Ecto neural progenitor cell (in vitro differentiated cells): Measurements from ENCODE around the gene NT5DC3.

Experiments used
- DNase-seq: peaks from one replicate; pipeline ENCODE4 v3.0.0-alpha.2; 2018; ENCODE audit warnings: low spot score

Gene NT5DC3

DNA sequence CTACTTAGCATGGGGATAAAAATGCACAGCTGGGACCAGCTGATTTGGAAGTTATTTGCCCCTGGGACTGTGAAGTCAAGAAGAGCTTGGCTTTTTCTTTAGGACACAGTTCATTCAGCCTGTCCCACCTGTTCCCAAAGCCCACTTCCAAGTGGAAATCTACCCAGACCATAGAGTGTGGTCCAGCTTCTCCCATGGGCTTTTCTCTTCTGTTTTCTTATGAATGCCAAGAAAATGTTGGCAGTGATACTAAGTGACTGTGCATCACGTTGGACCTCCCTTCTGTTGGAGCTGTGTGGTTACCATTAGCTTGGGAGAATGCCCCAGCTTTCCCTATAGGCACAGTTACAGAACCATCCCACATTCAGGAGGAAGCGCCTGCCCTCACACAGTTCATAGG lies 89.4 kb downstream of the NT5DC3 start:
- DNase-seq, result no peak

DNA sequence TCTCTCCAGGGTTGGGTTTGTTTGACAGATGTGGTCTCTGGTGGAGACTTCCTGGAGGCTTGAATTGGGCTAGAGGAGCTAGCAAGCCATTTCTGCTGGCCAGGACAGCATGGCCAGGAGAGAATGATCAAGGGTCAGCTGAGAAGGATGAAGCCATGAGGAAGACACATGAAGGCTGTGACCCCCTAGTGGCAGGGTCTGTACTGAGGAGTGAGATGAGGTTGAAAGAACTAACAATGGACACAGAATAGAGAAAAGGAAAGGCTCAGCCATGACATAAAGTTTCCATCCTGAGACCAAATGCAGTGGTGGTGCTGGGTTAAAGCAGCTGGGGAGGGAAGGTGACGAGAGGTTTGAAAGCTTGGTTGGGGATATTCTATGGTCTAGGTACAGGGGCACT lies 89.9 kb downstream of the NT5DC3 start:
- no peak for DNase-seq

DNA sequence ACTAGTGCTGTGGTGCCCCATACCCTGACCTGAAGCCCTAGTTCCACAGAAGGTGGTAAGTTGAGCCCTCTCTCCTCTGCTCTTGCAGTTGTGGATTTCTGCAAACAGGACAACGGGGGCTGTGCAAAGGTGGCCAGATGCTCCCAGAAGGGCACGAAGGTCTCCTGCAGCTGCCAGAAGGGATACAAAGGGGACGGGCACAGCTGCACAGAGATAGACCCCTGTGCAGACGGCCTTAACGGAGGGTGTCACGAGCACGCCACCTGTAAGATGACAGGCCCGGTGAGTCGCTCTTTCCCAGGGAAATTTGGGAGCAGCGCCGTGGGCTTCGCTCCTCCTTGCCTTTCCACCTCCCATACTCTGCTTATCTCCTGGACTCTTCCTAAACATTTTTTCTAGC lies 92.2 kb downstream of the NT5DC3 start:
- no peak for DNase-seq

DNA sequence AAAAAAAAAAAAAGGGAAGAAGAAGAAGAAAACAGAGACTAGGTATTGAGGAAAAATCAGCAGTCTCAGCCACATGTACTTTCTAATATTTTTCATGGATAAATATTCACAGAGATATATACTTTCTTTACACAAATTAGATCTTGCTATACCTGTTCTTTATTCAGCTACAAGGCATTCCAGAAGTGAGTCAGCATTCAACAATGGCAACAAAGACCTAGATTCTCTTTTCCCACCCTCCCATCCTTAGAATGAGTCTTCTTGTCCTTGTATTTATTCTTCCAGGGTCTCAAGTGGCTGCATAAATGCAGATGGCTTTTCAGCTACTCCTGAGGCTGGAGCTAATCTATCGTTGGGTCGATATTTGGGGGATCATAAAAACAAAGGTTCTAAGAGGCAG lies 93.0 kb downstream of the NT5DC3 start:
- DNase-seq, result no peak

DNA sequence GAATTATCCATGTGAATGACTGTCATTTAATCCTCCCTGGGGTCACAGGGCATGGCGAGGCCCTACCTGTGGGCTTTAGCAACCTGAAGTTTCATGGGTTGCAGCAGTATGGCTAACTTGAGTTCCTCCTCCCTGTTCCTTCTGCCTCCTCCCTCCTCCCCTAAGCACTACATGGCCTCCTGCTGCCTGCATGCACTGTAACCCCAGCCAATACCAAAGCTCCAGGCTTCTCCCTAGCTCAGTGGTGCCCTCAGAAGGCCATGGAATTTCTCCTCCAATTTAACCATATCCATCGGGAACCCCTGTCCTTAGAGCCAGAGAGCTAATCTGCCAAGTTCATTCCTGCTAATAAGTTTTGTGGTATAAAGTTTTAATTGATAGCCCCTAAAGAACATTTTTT lies 95.1 kb downstream of the NT5DC3 start:
- no peak for DNase-seq

DNA sequence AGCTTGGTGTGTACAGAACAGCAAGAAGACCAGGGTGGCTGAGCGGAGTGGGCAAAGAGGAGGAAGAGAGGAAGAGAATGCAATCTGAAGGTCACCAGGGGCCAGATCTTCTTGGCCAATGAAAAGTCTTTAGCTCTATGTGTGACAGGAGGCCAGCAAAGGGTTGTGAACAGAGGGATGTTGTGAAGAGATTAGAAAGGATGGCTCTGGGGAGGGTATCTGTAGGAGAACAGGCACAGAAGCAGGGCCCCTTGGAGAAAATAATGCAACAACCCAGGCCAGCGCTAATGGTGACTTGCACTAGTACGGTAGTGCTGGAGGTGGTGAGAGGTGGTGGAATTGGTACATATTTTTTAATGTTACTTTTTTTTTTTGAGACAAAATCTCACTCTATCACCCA lies 97.2 kb downstream of the NT5DC3 start:
- DNase-seq, result no peak

DNA sequence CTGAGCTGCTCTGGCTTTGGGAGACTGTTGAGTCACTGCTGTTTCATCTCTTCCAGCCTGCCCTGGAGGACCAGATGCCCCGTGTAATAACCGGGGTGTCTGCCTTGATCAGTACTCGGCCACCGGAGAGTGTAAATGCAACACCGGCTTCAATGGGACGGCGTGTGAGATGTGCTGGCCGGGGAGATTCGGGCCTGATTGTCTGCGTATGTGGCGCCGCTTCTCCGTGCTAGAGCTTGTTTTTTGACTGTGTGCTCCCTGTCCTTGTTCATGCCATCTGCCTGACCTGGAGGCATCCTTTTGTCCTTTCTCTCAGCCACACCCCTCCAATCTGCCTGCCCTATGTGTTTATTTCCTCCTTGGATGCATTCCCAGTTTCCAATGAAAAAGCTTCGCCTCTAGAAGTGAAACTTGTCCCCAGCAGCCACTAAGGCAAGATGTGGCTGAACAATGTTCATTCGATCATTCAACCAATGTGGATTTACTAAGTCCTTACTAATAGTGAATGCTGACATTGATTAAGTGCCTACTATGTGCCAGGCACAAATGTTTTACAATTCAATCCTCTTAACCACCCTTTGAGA lies 98.6 kb downstream of the NT5DC3 start:
- no peak for DNase-seq

DNA sequence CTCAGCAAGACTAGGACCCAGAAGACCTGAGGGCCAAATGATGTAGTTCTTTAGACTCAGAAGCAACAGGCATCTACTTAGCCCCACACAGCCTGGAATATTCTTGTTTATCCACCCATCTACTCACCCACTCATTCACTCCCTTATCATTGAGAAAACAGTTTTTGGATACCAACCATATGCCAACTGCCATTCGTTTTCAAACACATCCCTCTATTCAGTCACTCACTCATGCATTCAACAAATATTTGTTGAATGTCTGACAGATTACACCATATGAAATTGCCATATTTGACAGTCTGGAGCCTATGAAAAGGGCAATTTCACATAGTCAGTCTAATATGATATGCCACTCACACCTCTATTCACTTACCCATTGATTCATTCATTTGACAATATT lies 103.2 kb downstream of the NT5DC3 start:
- no peak for DNase-seq

DNA sequence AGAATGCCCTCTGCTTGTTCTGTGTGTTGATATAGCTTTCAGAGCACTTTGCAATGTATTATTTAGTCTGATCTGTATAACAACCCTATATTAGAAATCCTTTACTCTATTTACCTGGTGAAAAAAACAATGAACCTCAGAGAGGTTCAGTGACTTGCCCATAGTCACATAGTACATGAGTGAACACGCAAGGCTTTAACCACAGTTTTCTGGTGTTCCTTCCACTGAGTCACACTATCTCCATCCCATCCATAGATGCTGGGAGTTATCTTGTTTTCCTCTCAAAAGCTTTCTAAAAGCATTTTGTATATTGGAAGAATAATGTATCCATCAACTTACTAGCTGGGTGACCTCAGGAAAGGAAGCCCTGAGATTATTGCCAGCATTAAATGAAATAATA lies 104.5 kb downstream of the NT5DC3 start:
- DNase-seq, result no peak

DNA sequence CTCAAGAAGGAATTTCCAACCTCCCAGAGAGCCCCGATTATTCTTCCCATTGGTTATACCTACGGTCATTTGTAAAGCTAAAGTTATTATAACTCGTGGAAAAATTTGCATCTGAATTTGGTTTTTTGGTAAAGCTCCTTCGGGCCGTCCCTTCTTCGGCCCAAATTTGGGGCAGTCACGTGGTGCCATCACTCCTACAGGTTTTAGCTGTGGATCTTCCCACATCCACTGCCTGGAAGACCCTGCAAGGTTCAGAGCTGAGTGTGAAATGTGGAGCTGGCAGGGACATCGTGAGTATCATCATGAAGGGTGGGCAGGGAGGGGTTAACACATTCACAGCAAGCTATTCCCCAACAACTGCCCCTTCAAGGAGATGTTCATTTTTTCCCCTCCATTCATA lies 105.7 kb downstream of the NT5DC3 start:
- no peak for DNase-seq

DNA sequence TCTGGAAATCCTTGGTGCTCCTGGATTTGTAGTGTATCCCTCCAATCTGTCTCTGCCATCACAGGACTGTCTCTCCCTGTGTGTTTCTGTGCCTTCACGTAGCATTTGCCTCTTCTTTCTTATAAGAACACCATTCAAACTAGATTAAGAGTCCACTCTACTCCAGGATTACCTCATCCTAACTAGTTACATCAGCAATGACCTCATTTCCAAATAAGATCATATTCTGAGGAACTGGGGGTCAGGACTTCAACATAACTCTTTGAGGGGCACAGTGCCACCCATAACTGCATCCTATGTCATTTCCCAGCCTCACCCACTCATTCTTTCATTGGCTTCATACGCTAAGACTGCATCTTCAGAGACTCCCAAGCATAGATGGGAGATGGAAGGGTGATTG lies 106.2 kb downstream of the NT5DC3 start:
- DNase-seq, result no peak

DNA sequence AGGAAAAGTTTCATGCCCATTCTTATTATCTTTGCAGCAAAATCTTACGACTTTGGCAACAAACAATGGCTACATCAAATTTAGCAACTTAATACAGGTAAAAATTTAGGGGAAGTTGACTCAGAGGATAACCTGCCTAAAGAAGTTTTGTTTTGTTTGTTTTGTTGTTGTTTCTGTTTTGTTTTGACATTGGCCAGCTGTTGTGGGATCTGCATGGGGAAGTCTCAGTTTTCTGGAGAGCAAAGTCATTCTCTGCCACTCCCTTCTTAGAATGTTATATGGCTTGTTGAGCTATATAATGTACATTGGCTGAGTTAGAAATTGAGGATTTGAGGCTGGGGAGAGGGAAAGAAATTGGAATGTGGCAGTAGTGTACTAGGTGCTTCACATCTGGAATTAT lies 109.5 kb downstream of the NT5DC3 start:
- DNase-seq, result no peak

DNA sequence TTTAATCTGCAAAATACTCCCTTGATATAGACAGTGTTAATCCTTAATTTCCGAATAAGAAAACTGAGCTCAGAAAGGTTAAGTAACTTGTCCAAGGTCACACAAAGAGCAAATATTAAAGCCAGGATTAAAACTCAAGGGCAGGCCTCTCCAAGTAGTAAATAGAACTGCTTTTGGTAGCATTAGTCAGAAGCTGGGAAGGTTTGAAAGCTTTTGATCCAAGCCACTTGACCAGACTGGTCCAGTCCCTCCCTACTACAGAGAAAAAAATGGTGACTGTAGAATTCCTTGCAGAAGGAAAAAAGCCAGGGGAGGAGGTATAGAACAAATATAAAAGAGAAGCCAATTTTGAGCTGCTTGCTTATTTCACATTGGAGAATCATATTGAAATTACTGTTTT lies 111.5 kb downstream of the NT5DC3 start:
- no peak for DNase-seq

DNA sequence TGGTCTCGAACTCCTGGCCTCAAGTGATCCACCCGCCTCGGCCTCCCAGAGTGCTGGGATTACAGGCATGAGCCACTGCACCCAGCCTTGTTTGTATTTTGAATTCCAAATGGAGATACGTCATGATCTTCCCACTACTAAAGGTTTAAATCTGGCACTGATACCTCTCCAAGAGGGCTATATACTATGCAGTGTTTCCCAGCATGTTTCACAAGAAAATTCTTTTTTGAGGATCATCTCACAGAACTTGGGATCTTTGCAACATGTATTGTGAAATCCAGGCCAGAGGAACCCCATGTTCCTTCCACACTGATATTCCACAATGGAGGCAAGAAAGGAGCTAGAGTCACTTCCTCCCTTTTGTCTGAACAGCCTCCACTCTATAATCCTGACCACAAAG lies 112.7 kb downstream of the NT5DC3 start:
- DNase-seq, result no peak

DNA sequence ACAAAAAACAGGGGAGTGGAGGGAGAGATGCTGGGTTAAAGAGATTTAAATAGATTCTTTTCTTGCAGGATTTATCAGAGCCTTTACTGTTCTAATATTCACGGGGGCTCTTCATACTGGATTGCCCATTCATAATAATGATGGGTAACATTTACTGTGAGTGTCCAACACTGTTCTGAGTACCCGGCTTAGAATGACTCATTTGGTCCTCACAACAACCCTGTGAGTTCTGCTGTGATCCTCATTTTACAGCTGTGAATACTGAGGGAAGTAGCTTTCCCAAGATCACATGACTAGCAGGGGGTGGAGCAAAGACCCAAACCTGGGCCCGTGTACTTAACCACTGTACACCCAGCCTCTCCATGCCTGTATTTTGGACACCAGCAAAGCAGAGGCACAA lies 113.4 kb downstream of the NT5DC3 start:
- no peak for DNase-seq

DNA sequence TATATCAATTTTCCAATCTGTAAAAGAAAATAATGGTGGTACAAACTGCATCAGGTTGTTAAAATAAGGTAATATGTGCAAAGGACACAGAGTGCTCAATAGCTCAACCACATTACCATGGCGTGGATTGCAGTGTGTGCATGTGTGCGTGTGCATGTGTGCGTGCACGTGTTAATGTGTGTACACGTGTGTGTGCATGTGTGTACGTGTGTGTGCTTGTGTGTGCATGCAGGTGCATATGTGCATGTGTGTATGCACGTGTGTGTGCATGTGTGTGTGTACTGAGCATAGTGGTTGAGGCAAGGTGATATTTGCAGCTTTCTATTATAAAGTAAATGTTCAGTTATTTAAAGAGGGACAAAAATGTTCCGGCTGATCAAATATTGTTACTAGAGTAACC lies 115.6 kb downstream of the NT5DC3 start:
- no peak for DNase-seq
